GM12878 (cell line): ENCODE measurements around the gene MPP2. TPM values are rescaled to one million over a fixed set of nuclear protein-coding genes. Genes with fewer than 3 reads are reported as not detected.

ENCODE experiments used
- ATAC-seq: fragments of 200-7000 bp; cut with Tn5 transposase; 3 replicates; pipeline ENCODE4 v1.9.1; 2020; ENCODE audit warnings: mild to moderate bottlenecking, moderate library complexity
- BruUV-seq: library from RNA; stranded (reverse); fragments of 400-500 nt; replicated peaks from 2 replicates; lab custom pipeline; 2021; lab: Mats Ljungman, UMichigan
- CTCF ChIA-PET: fragments of 300-600 bp; sonication (Branson Sonifier 250); formaldehyde crosslinking; extraction: SDS; loops from one replicate; lab custom pipeline; 2021; ENCODE audit warnings: inconsistent platforms; lab: Yijun Ruan, JAX
- POLR2A ChIA-PET: fragments of 350-600 bp; formaldehyde crosslinking; extraction: SDS; loops from one replicate; lab custom pipeline; 2021; ENCODE audit warnings: inconsistent platforms; lab: Charles Lee
- RAD21 ChIA-PET: fragments of 300-600 bp; sonication (Branson Sonifier 250); formaldehyde crosslinking; loops from one replicate; lab custom pipeline; 2023; ENCODE audit warnings: antibody characterized with exemption; ENCODE audit not compliant: unreplicated experiment; lab: Charles Lee
- SMC1A ChIA-PET: fragments of 300-600 bp; sonication (Branson Sonifier 250); formaldehyde crosslinking; loops from one replicate; lab custom pipeline; 2023; ENCODE audit not compliant: unreplicated experiment, uncharacterized antibody; lab: Charles Lee
- DNase-seq: peaks from one replicate; pipeline ENCODE4 v3.0.0-alpha.2; 2011; ENCODE audit warnings: low read depth, low spot score
- FAIRE-seq: peaks from 3 replicates; lab custom pipeline; 2011; peaks lifted over from hg19 to GRCh38; lab: Jason Lieb, UNC
- H2AFZ ChIP-seq: 2 replicates; pipeline ENCODE4 v1.6.0; 2011; ENCODE audit warnings: low read depth, low read length, control low read depth; ENCODE audit not compliant: control insufficient read depth
- H3K27ac ChIP-seq: 2 replicates; pipeline ENCODE4 v1.5.1; 2011; ENCODE audit warnings: control low read depth; ENCODE audit not compliant: control insufficient read depth, insufficient read depth
- H3K27me3 ChIP-seq, 2 experiments: replicated peaks in 1 of 2; 2 replicates each; pipeline versions ENCODE4 v1.6.0 to v1.6.1; 2011; ENCODE audit warnings: low read length in 1 of 2; ENCODE audit not compliant: control insufficient read depth in 2 of 2, insufficient read depth in 2 of 2
- H3K36me3 ChIP-seq, 2 experiments: 2 replicates each; pipeline ENCODE4 v1.5.1; 2011; ENCODE audit warnings: low read length in 1 of 2; ENCODE audit not compliant: control insufficient read depth in 2 of 2, insufficient read depth in 2 of 2
- H3K4me1 ChIP-seq: 2 replicates; pipeline ENCODE4 v1.6.1; 2011; ENCODE audit warnings: mild to moderate bottlenecking, low read length, moderate library complexity, mixed read lengths; ENCODE audit not compliant: control insufficient read depth, insufficient read depth
- H3K4me2 ChIP-seq: 2 replicates; pipeline ENCODE4 v1.6.0; 2011; ENCODE audit warnings: control low read depth; ENCODE audit not compliant: control insufficient read depth, insufficient read depth
- H3K4me3 ChIP-seq: fragments of 200-600 bp; sonication (generic); 2 replicates; pipeline ENCODE4 v1.5.1; 2016
- H3K79me2 ChIP-seq: 2 replicates; pipeline ENCODE4 v1.6.0; 2011; ENCODE audit warnings: low read length; ENCODE audit not compliant: control insufficient read depth, insufficient read depth
- H3K9ac ChIP-seq: 2 replicates; pipeline ENCODE4 v1.8.0; 2011; ENCODE audit warnings: low read length, control low read depth, mixed read lengths; ENCODE audit not compliant: control insufficient read depth, insufficient read depth
- H3K9me3 ChIP-seq: replicated peaks from 3 replicates; pipeline ENCODE4 v1.5.1; 2011; ENCODE audit warnings: mild to moderate bottlenecking, low read length; ENCODE audit not compliant: control insufficient read depth, insufficient read depth
- H4K20me1 ChIP-seq: 2 replicates; pipeline ENCODE4 v1.6.0; 2011; ENCODE audit not compliant: control insufficient read depth, insufficient read depth
- CBFB ChIP-seq: IDR thresholded peaks from 2 replicates; pipeline ENCODE4 v1.6.1; 2016; ENCODE audit warnings: antibody characterized with exemption, low read depth
- CHD1 ChIP-seq: IDR thresholded peaks from 2 replicates; pipeline ENCODE4 v1.6.1; 2012; ENCODE audit warnings: low read depth, low read length, improper control_type of control experiment
- CHD4 ChIP-seq: fragments of 200-600 bp; sonication (generic); IDR thresholded peaks from 2 replicates; pipeline ENCODE4 v1.6.1; 2016; ENCODE audit warnings: mild to moderate bottlenecking
- IRF5 ChIP-seq: fragments of 450-650 bp; IDR thresholded peaks from 2 replicates; pipeline ENCODE4 v1.6.1; 2017; ENCODE audit warnings: borderline replicate concordance
- NFYB ChIP-seq: IDR thresholded peaks from 2 replicates; pipeline ENCODE4 v1.6.1; 2011; ENCODE audit warnings: low read depth, mild to moderate bottlenecking, low read length, improper control_type of control experiment, moderate library complexity; ENCODE audit not compliant: insufficient read depth
- PBX3 ChIP-seq: IDR thresholded peaks from 2 replicates; pipeline ENCODE4 v1.6.1; 2011; ENCODE audit warnings: mild to moderate bottlenecking, low read depth, low read length, moderate library complexity; ENCODE audit not compliant: insufficient replicate concordance
- SIX5 ChIP-seq: IDR thresholded peaks from 2 replicates; pipeline ENCODE4 v1.6.1; 2011; ENCODE audit warnings: mild to moderate bottlenecking, low read depth, low read length, moderate library complexity; ENCODE audit not compliant: severe bottlenecking
- SMAD5 ChIP-seq: IDR thresholded peaks from 2 replicates; pipeline ENCODE4 v1.6.1; 2016; ENCODE audit warnings: antibody characterized with exemption, low read depth
- SMC3 ChIP-seq: IDR thresholded peaks from 2 replicates; pipeline ENCODE4 v1.6.1; 2011; ENCODE audit warnings: low read length, improper control_type of control experiment, borderline replicate concordance
- SRF ChIP-seq, 2 experiments: IDR thresholded peaks; 2 replicates each; pipeline ENCODE4 v1.6.1; 2011; ENCODE audit warnings: low read depth in 2 of 2, low read length in 2 of 2, mild to moderate bottlenecking in 1 of 2, moderate library complexity in 1 of 2
- STAT1 ChIP-seq: fragments of 450-650 bp; conservative IDR thresholded peaks from 2 replicates; pipeline ENCODE4 v1.6.1; 2014; ENCODE audit warnings: antibody characterized with exemption, mild to moderate bottlenecking
- WGBS: methylation state at CpG from one replicate; pipeline ENCODE4 v1.1.6; 2016; ENCODE audit warnings: low lambda C conversion rate; ENCODE audit not compliant: insufficient replicate concordance, insufficient coverage; ENCODE audit errors: missing lambda C conversion rate; 5-methylcytosine and 5-hydroxymethylcytosine counted together
- in situ Hi-C: fragments of 300-500 bp; cut with MboI; formaldehyde crosslinking; loops from 9 replicates; pipeline ENCODE4 v1.14.3; 2018; ENCODE audit warnings: mixed read lengths
- intact Hi-C: fragments of 100-400 bp; cut with micrococcal nuclease; formaldehyde crosslinking; loops from one replicate; pipeline ENCODE4 v1.14.2; 2022; ENCODE audit not compliant: unreplicated experiment
- polyA plus RNA-seq, 11 experiments: library from polyadenylated mRNA; depleted of rRNA in 4 of 11; unstranded in 6 of 11; stranded (reverse) in 5 of 11; fragments of >200 nt; fragmentation: Nextera tagmentation in 4 of 11; fragmentation: Illumina TruSeq in 1 of 11; extraction: Ambion mirVana in 4 of 11; extraction: Trizol in 1 of 11; gene quantifications; 1 replicate in 1 of 11; 2 replicates in 10 of 11; pipeline versions ENCODE4 v1.2.1 to v1.2.3, GENCODE V29; 2011 to 2016; ENCODE audit warnings: inconsistent platforms in 2 of 11, missing spikeins in 2 of 11, low read depth in 1 of 11
- total RNA-seq, 4 experiments: library from RNA; depleted of rRNA in 3 of 4; stranded (reverse); fragments of >200 nt in 3 of 4; fragmentation: Illumina TruSeq in 1 of 4; extraction: Trizol in 1 of 4; gene quantifications; 2 replicates each; pipeline versions ENCODE4 v1.2.1 to v1.2.3, GENCODE V29; 2013 to 2021

MPP2 gene
- total and polyA plus RNA-seq, 10 of the 15 experiments (the other 5 are each of a cell fraction or from before 2014, with no cell fraction given) = 0.02 to 0.23 (median 0.15) TPM; not detected in 2

- intact Hi-C loops (no loop called here), in situ Hi-C loops (no loop called here)
- H3K79me2 ChIP-seq = no peaks in the 10 kb centered on the region
- peaks cover 0 to 6% of the 10 kb centered on the region in 2 experiments; a peak in 2 of 4 replicates for H3K27me3 ChIP-seq
- ChIA-PET SMC1A (no interaction called here), RAD21 (no interaction called here), POLR2A (no interaction called here), CTCF (no interaction called here)
- H3K9me3 ChIP-seq = no peaks in the 10 kb centered on the region
- H4K20me1 ChIP-seq = no peaks in the 10 kb centered on the region
- no peak overlapping the region for H3K4me2 ChIP-seq
- FAIRE-seq (no peak), DNase-seq (no peak), ATAC-seq (no peak)
- no peak overlapping the region for H3K4me3 ChIP-seq
- no TSS peak for BruUV-seq
- no peak overlapping the region for H2AFZ ChIP-seq
- H3K27ac ChIP-seq = no peak overlapping the region
- 0 out of 2 replicates have a peak, but pooled peaks cover 4% of the 10 kb centered on the region for H3K4me1 ChIP-seq
- WGBS = 69% methylated on average over 4 of the region's 4 CpGs
- H3K9ac ChIP-seq = no peak overlapping the region
- TF ChIP-seq IRF5 = no peak
- TF ChIP-seq SMAD5 = no peak
- TF ChIP-seq SMC3 = no peak
- TF ChIP-seq CBFB = no peak
- no peak for TF ChIP-seq CHD1
- TF ChIP-seq SIX5 = no peak
- TF ChIP-seq STAT1 = no peak
- no peak for TF ChIP-seq SRF (IDR thresholded peaks at IDR 0.05; ENCODE audit: low read depth in 2 of 2, low read length in 2 of 2)
- no peak for TF ChIP-seq CHD4
- no peak for TF ChIP-seq NFYB
- no peak for TF ChIP-seq PBX3
- no peaks in the 10 kb centered on the region for H3K36me3 ChIP-seq
These were observed 42.4 kb upstream of the MPP2 start for GRCh38 chr17:43949781-43950180.
